ENCODE measurements around the gene SLC47A2.
"Not testable (repeated sequence)": the region's sequence is repeated elsewhere in the genome, so short reads cannot be mapped to it uniquely, and the experiment has no call there.

Gene SLC47A2

DNA sequence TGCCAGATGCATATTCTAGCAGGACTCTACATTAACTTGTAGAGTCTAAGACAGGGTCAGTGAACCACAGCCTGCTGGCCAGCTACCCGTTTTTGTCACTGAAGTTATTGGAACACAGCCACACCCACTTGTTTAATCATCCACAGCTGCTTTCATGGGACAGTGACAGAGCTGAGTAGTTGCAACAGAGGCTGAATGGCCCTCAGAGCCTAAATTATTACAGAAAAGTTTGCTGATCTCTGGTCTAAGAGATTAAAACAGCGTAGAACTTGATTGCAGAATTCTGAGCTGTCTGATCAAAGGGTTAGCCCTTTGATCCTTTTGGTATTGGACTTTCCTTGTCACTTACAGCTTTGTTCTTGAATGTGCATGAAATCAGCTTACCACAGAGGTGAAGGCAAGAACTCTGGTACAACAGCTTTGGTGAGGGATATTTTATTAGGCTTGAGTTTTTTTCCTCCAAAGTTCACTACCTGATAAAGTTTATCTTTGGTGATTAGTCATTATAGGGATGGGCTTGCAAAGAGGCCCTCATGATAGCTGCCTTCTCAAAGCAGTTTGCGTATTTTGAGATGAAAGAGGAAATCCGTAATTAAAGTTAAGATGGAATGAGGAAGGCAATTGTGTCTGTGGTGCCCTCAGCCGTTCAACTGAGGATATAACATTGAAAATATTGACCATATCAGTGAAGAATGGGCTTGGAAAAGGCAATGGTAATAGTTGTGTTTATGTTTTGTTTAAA is 44.2 kb downstream of the SLC47A2 start:
- no peak for DNase-seq (ENCODE audit: insufficient read length, low spot score)

DNA sequence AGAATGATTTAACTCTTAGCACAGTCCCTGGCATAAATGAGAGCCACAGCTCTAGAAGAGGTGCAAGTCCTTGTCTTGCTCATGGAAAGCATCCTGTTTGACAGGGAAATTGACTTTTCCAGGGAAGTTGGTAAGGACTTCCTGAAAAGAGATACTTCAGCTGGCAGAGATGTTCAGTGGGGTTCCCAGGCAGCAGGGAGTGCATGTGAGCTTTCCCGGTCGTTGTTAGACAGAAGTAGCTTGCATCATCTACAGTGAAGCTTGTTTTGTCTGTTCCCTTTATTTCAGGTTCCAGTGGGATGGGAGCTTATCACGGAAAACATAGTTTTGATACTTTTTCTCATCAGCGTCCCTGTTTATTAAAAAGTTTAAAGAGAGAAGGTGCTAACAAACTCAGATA is 45.0 kb downstream of the SLC47A2 start:
- FAIRE-seq (no peak), DNase-seq (ENCODE audit: insufficient read length, low spot score) (no peak)

More for the DNA sequence above, 44.2 kb downstream of the SLC47A2 start:
- no peak for FAIRE-seq

DNA sequence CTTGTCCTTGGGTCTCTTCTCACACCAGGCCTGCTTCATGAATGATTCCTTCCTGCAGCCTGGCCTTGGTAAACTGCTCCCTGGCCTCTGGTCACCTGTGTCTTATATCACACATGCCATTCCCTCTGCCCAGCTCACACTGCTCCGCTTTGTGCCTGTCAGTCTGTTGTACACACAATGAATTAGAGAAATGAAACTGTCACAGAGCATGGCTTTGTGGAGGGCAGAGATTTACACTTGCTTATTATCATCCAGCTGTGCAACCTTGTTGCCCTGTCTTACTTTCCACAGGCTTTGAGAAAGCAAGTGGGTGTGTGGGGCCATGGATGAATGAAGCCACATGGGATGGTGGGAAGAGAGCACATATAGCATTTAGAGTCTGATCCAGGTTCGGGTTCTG is 45.5 kb downstream of the SLC47A2 start:
- DNase-seq (ENCODE audit: insufficient read length, low spot score) (no peak), FAIRE-seq (no peak)

DNA sequence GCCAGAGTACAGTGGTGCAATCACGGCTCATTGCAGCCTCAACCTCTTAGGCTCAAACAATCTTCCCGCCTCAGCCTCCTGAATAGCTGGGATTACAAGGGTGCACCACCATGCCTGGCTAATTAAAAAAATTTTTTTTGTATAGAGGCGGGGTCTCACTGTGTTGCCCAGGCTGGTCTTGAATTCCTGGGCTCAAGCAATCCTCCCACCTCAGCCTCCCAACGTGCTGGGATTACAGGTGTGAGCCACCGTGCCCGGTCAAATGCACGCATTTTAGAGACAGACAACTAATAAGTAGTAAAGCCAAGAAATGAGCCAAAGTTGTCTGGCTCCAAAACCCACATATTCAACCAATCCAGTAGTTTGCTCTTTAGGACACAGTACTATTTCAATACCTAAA is 46.7 kb downstream of the SLC47A2 start:
- FAIRE-seq; DNase-seq (ENCODE audit: insufficient read length, low spot score): not testable (repeated sequence)

DNA sequence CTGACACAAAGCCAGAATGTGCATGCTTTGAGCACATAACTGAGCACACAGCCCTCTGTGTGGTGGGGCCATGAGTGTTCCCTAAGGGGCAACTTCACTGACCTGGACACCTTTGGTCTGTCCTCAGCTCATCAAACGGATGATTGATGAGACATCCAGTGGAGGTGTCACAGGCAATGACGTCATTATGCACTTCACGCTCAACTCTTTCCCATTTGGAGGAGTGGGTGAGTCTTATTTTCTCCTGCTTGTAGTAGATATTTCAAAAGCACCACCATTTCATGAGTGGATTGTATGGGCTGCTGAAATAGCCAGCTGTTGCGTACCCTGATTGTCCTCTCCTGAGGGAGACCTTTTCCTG is 51.6 kb downstream of the SLC47A2 start:
- DNase-seq (ENCODE audit: insufficient read length, low spot score): no peak
- no peak for FAIRE-seq

DNA sequence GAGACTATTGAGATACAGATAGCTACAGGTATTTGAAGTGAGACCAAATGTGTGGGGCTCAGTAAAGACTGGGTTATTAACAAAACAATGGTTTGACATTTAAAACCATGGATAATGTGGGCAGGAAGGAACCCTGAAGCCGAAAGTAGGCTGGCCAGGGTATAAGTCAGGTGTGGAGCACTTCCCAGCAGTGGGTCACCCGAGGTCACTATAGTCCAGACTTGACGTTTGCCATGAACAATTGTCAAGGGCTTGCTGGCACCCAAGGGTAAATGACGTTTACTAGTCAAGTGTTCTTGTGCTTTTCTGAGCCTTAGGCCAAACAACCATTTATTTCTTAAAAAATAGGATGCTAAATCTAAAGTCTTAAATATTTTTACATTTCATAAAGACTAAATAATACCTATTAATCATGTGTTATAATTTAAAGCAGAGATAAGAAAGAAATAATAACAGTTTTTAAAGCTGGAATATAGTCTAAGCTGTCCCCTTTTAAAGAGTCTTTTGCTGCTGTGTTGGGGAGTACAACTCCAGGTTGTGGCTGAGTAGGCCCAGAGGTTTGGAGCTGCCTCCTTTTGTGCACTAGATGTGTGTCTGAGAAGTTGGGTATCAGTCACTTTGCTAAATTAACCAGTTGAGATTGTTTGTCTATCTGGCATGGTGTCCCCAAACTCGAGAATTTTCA is 52.1 kb downstream of the SLC47A2 start:
- no peak for DNase-seq (ENCODE audit: insufficient read length, low spot score)
- no peak for FAIRE-seq

DNA sequence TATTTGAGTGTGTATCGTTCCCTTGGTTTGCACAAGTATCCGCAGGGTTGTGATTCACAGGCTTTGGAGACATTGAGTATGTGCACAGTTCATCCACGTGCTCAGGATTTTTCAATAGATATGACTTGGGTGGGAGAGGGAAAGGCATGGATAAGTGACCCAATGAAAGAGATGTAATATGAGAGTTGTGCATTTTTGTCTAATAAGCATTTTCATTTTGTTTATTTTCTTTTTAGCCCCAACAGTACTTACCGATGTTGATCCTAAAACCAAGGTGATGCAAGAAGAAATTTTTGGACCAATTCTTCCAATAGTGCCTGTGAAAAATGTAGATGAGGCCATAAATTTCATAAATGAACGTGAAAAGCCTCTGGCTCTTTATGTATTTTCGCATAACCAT is 53.3 kb downstream of the SLC47A2 start:
- FAIRE-seq: no peak
- no peak for DNase-seq (ENCODE audit: insufficient read length, low spot score)

DNA sequence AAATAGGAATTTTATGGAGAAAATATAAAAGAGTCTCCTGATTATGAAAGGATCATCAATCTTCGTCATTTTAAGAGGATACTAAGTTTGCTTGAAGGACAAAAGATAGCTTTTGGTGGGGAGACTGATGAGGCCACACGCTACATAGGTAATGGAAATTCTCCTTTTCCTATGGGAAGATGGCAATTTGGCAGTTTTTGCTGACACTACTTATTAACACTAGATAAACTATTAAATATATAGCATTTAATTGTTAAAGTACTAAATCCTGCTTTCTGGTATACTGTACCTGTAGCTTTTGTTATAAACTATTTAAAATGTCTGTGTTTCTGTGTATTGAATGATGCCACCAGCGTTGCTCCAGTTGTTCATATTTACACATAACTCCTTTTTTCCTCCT is 55.3 kb downstream of the SLC47A2 start:
- DNase-seq (ENCODE audit: insufficient read length, low spot score) (no peak), FAIRE-seq (no peak)

DNA sequence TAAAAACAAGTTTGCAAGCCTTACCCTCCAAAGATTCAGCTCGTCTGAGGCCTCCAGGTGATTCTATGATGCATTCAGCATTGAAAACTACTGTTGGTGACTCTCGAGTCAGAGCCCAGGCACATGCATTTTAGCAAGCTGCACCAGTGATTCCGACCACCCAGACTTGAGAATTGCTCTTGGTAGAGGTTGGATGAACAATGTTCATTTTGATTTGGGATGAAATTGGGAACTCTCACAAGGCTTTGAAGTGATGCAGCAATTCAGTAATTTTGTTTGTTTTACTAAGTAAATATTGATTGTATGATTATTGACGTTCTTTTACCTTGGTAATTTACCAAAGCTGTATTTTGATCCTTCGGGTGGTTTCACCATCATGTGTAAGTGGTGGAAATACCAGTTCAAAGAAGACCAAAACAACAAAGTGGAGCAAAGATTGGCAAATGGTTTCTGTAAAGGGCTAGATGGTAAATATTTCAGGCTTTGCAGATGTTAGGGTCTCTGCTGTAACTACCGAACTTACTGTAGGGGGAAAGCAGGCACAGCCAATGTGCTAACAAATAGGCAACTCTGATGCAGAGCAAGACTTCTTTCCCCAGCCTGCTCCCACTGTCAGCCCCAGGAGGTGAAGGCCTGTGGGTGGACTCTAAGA is 56.0 kb downstream of the SLC47A2 start:
- DNase-seq (ENCODE audit: insufficient read length, low spot score): no peak
- no peak for FAIRE-seq

DNA sequence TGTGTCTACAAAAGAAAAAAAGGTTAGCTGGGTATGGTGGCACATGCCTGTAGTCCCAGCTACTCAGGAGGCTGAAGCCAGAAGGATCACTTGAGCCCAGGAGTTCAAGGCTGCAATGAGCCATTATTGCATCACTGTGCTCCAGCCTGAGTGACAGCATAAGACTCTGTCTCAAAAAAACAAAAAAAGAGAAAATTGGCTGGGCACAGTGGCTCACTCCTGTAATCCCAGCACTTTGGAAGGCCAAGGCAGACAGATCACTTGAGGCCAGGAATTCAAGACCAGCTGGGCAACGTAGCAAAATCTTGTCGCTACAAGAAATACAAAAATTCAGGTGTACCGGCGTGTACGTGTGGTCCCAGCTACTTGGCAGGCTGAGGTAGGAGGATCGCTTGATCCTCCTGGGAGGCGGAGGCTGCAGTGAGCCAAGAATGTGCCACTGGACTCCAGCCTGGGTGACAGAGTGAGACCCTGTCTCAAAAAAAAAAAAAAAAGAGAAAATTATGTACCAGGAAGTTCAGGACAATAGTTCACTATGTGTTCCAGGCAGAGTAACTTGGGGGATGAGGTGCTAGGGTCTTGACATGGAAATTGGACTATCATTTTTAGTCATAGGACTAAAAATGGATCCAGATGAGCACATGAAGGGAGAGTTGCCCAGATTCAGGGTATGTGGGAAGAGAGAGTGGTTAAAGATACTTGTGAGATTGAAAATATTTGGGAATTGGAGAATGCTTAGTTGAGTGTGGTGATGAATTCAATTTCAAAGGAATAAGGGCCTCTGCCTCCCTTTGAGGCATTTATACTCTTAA is 56.8 kb downstream of the SLC47A2 start:
- DNase-seq (ENCODE audit: insufficient read length, low spot score) (no peak), FAIRE-seq (no peak)

DNA sequence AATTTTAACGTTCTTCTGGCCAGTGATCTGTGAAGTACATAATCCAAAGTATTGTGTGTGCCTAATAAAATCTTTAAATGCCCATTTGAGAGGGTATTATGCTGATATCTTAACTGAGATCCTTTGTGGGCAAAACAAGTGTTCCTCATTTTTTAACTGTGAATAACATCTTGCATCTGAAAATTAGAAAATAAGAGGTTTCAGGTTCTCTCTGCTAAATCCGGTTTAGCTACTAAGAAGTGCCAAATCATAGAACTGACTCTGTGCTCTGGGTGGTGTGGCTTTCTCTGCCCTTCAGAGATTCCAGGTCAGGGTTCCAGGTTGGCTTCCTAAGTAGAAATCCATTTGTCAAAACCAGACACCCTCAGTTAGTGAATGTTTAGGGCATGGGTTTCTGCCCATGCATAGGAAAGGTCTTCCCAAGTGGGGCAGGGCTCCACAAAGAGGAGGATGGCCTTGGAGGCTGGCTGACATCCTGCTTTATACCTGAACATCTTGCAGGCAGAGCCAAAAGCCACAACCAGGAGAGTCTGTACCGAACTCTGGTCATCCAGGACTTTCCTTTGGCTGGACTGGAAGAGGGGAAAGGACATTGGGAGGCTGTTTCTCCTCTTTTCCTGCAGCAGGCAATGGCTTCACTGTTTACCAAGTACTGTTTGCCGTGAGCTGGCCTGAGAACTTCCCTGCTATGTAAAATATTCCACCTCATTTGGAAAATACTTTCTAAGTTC is 59.4 kb downstream of the SLC47A2 start:
- DNase-seq (ENCODE audit: insufficient read length, low spot score) (no peak), FAIRE-seq (no peak)

DNA sequence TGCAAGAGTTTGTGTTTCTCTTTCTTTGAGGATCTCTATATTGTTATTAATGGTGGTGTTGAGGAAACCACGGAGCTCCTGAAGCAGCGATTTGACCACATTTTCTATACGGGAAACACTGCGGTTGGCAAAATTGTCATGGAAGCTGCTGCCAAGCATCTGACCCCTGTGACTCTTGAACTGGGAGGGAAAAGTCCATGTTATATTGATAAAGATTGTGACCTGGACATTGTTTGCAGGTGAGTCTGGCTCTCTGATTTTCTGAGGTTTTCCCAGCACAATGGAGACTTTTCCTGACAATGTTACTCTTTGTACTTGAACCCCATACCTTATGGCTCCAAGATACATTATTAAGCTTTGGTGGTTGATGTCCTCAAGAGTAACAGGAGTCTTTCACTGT is 60.0 kb downstream of the SLC47A2 start:
- FAIRE-seq (no peak), DNase-seq (ENCODE audit: insufficient read length, low spot score) (no peak)

DNA sequence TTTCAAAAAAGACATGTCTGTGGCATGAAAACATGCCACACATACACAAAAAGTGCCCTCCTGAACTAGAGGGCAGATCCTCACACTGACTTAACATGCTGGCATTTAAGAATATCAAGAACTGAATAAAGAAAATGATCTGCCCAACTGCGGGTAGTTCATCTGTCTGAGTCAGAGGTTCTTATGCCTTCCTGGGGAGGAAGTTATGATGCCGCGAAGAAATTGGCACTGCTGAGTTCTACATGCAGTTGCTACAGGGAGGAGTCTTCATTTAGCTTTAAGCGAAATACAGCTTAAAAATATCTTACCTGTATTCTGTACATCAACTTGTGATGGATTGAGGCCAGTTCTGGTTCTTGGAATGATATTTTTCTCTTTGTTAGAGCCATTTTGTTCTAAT is 61.5 kb downstream of the SLC47A2 start:
- FAIRE-seq (no peak), DNase-seq (ENCODE audit: insufficient read length, low spot score) (no peak)

DNA sequence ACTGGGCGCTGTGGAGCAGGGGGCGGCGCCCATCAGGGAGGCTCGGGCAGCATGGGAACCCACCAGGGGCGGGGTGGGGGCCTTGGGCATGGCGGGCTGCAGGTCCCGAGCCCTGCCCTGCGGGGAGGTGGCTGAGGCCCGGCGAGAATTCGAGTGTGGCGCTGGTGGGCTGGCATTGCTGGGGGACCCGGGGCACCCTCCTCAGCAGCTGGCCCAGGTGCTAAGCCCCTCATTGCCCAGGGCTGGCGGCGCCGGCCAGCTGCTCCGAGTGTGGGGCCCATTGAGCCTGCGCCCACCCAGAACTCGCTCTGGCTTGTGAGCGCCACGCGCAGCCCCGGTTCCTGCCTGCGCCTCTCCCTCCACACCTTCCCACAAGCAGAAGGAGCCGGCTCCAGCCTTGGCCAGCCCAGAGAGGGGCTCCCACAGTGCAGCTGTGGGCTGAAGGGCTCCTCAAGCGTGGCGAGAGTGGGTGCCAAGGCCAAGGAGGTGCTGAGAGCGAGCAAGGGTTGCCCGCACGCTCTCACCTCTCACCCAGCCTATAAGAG is 62.0 kb downstream of the SLC47A2 start:
- FAIRE-seq (no peak), DNase-seq (ENCODE audit: insufficient read length, low spot score) (no peak)

DNA sequence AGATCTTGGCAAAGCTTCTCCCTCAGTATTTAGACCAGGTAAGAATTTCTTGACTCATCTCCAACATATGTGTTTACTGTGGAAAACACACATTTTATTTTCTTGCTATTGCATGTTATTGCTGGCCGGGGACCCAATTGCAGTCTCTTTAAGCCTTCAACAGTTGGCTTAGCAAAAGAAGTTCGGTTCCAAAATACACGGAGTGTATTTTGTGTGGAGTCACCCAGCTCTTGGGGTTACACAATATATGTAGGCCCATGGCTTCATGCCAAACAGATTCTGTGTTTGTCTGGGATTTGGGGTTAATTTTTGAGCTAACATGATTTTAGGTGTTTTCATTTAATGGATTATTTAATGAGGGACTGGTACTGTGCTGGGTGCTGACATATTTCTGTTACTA is 63.8 kb downstream of the SLC47A2 start:
- FAIRE-seq (no peak), DNase-seq (ENCODE audit: insufficient read length, low spot score) (no peak)

DNA sequence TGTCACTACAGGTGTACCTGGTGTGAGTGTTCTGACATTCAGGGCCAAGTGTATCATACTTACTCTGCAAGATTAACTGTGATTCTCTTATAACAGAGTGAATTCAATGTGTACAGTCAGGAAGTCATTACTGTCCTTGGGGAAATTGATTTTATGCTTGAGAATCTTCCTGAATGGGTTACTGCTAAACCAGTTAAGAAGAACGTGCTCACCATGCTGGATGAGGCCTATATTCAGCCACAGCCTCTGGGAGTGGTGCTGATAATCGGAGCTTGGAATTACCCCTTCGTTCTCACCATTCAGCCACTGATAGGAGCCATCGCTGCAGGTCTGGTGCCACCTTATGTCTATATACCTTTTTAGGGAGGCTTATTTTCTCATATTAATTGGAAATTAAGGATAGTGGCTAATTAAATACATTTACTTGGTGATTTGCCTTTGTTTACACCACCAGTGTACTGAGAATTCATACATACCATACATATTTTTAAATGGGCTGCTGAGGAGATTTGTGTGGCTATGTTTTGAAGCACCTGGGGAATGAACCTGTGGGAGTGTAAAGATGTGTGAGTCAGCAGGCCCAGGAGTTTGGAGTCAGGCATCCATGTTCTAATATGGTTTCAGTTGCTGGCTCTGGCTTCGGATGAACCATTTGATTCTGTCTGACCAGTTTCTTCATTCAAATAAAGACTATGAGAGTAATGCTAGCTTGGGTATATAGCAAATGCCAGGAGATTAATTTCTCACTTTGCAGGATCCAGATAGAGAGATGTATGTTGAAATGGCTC is 64.7 kb downstream of the SLC47A2 start:
- DNase-seq (ENCODE audit: insufficient read length, low spot score) (no peak), FAIRE-seq (no peak)

DNA sequence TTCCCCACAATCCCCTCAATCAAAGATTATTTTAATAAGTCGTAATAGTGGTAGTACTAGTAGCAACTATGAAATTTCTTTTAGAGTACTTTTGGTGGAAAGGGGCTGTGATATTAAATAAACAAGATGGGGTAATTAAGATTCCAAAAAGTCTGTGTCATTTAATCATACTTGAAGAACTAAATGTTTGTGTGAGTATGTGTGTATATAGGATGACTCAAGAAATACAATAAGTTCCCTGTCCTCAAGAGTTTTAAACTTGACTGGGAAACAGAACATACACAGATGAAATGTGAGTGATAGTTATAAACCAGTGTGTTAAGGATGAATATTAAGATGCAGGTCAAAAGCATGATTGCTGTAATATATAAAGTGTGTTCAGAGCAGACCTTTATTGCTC is 65.6 kb downstream of the SLC47A2 start:
- FAIRE-seq: no peak
- DNase-seq (ENCODE audit: insufficient read length, low spot score): no peak

DNA sequence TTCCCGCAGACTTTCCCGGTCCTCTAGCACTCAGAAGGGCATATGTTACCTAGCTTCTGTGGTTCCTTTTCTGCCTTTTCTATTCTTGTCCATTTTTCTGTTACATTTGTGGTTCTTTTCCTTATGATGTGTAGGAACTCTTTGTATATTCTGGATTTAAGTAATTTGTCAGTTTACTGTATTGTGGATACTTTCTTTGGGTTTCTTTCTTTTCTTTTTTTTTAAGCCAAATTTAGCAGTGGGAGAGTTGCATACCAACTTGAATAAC is 67.2 kb downstream of the SLC47A2 start:
- no peak for FAIRE-seq
- no peak for DNase-seq (ENCODE audit: insufficient read length, low spot score)

DNA sequence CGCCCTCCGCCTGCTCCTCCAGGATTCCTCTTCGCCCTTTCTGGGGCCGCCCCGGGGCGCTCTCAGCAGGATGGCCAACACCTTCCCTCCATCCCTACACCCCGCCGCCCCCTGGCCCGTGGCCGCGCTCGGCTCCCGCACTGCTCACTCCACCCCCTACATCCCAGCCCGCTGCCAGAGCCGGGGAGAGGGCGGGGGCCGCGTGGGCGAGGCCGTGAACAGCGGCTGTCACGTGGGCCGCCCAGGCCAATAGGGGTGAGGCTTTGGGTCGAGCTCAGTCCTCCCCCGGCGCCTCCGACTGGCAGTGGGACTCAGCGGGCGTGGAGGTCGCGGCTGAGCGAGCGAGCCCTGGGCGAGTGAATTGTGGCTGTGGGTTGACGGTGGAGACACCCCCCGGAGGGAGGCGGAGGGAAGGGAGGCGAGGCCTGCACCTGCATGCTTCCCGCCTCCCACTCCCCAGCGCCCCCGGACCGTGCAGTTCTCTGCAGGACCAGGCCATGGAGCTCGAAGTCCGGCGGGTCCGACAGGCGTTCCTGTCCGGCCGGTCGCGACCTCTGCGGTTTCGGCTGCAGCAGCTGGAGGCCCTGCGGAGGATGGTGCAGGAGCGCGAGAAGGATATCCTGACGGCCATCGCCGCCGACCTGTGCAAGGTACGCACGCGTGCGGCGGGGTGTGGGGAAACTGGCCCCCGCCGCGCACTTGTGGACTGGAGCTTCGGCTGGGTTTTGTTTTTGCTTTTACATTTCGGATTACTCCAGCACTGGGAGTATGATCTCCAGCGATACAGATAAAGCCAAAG is 67.7 kb downstream of the SLC47A2 start, which contains the start of gene ALDH3A2:
TSS of gene ALDH3A2 (plus strand) at position 277 of the 799 bp plus-strand sequence. CDS start at position 498, 221 bp downstream.
- DNase-seq (ENCODE audit: insufficient read length, low spot score) (peak; percentile 96), FAIRE-seq (peak; percentile 81)
